Calu3 (cell line): ENCODE data around the gene HCN2. TPM values are rescaled to one million over a fixed set of nuclear protein-coding genes. Genes with fewer than 3 reads are reported as not detected.

ENCODE experiments used
- BruUV-seq: library from RNA; stranded (reverse); fragments of 400-500 nt; replicated peaks from 2 replicates; lab custom pipeline; 2021; lab: Mats Ljungman, UMichigan
- CTCF ChIA-PET: fragments of 300-600 bp; sonication (Branson Sonifier 250); formaldehyde crosslinking; loops from one replicate; lab custom pipeline; 2022; ENCODE audit warnings: antibody characterized with exemption; lab: Charles Lee
- DNase-seq: peaks from one replicate; pipeline ENCODE4 v3.0.0; 2022
- H3K27ac Mint-ChIP-seq: one replicate; pipeline ENCODE4 v1.8.0; 2022; ENCODE audit warnings: mixed read lengths; ENCODE audit not compliant: unreplicated experiment
- H3K27me3 Mint-ChIP-seq: one replicate; pipeline ENCODE4 v1.8.0; 2022; ENCODE audit warnings: mixed read lengths; ENCODE audit not compliant: unreplicated experiment
- H3K36me3 Mint-ChIP-seq: one replicate; pipeline ENCODE4 v1.8.0; 2022; ENCODE audit warnings: mild to moderate bottlenecking, moderate library complexity, mixed read lengths; ENCODE audit not compliant: insufficient read depth, unreplicated experiment
- H3K4me1 Mint-ChIP-seq: one replicate; pipeline ENCODE4 v1.8.0; 2022; ENCODE audit warnings: mild to moderate bottlenecking, low read depth, mixed read lengths; ENCODE audit not compliant: unreplicated experiment
- H3K4me3 Mint-ChIP-seq: one replicate; pipeline ENCODE4 v1.8.0; 2022; ENCODE audit warnings: mild to moderate bottlenecking, low read depth, moderate library complexity, mixed read lengths; ENCODE audit not compliant: unreplicated experiment
- H3K9me3 Mint-ChIP-seq: one replicate; pipeline ENCODE4 v1.8.0; 2022; ENCODE audit warnings: low read depth, mixed read lengths; ENCODE audit not compliant: unreplicated experiment
- intact Hi-C: fragments of 100-400 bp; cut with micrococcal nuclease; formaldehyde crosslinking; loops from one replicate; pipeline ENCODE4 v1.10.0; 2022; ENCODE audit not compliant: unreplicated experiment
- total RNA-seq: library from RNA; stranded (reverse); gene quantifications from 2 replicates; pipeline ENCODE4 v1.2.3, GENCODE V29; 2022
- TF ChIP-seq, protein P1 (sequence below): fragments of 200-600 bp; IDR thresholded peaks from one replicate; pipeline ENCODE4 v1.8.0; 2022; ENCODE audit warnings: antibody characterized with exemption; ENCODE audit not compliant: unreplicated experiment

HCN2 gene
- total RNA-seq, 1 experiment from 2014 or later = 0.09 TPM

- Mint-ChIP-seq H3K9me3 (no peaks in the 10 kb centered on the region), H3K4me3 (no peak overlapping the region), H3K36me3 (peaks cover 27% of the 10 kb centered on the region), H3K27me3 (no peaks in the 10 kb centered on the region), H3K27ac (no peak overlapping the region), H3K4me1 (peaks cover 8% of the 10 kb centered on the region)
- no TSS peak for BruUV-seq
- DNase-seq = no peak
- TF ChIP-seq, protein P1, sequence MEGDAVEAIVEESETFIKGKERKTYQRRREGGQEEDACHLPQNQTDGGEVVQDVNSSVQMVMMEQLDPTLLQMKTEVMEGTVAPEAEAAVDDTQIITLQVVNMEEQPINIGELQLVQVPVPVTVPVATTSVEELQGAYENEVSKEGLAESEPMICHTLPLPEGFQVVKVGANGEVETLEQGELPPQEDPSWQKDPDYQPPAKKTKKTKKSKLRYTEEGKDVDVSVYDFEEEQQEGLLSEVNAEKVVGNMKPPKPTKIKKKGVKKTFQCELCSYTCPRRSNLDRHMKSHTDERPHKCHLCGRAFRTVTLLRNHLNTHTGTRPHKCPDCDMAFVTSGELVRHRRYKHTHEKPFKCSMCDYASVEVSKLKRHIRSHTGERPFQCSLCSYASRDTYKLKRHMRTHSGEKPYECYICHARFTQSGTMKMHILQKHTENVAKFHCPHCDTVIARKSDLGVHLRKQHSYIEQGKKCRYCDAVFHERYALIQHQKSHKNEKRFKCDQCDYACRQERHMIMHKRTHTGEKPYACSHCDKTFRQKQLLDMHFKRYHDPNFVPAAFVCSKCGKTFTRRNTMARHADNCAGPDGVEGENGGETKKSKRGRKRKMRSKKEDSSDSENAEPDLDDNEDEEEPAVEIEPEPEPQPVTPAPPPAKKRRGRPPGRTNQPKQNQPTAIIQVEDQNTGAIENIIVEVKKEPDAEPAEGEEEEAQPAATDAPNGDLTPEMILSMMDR = no peak
- CTCF ChIA-PET = interaction anchor here (0.5 kb wide), 1 partner anchor 37 kb away, joined by 3 read pairs; no protein-coding TSS in a partner anchor
- intact Hi-C loops = no loop called here
Observed at GRCh38 chr19:576768-577438, 12.8 kb upstream of the HCN2 start.

DNA sequence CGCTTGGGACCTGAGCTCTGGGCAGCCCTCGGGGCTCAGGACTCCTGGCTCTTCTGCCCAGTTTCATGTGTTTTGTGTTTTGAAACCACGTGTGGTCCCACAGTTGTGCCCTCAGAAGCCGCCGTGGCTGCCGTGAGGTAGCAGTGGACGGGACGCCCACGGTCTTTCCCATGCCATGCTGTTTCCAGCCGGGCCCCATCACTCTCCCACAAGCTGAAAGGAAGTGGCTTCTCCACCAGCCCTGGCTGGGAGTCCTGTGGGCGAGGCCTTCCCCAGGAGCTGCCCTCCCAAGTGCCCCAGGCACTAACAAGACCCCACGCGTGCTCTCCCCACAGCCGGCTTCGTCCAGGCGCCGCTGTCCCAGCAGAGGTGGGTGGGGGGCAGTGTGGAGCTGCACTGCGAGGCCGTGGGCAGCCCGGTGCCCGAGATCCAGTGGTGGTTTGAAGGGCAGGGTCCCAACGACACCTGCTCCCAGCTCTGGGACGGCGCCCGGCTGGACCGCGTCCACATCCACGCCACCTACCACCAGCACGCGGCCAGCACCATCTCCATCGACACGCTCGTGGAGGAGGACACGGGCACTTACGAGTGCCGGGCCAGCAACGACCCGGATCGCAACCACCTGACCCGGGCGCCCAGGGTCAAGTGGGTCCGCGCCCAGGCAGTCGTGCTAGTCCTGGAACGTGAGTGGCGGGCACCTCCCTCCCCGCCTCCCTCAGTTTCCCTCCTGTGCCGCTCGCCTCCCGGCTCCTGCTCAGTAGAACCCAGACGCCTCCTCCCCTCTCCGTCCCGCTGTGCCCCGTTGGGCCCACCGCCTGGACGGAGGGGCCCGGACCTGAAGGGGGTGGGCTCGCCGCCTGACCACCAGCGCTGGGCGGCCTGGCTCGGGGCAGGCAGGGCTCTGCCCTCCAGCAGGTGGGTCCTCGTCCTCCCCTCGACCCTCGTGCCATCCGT is 12.0 kb upstream of the HCN2 start:
- no peak for DNase-seq
- H3K4me3 Mint-ChIP-seq = no peak overlapping the region
- no TSS peak for BruUV-seq
- peaks cover 8% of the 10 kb centered on the region for H3K4me1 Mint-ChIP-seq
- H3K36me3 Mint-ChIP-seq = peaks cover 19% of the 10 kb centered on the region
- TF ChIP-seq, protein P1 = no peak
- CTCF ChIA-PET = no interaction called here
- intact Hi-C loops = no loop called here
- H3K9me3 Mint-ChIP-seq = no peaks in the 10 kb centered on the region
- H3K27me3 Mint-ChIP-seq = no peaks in the 10 kb centered on the region
- H3K27ac Mint-ChIP-seq = no peak overlapping the region

GRCh38 chr19:579111-579841 is 10.4 kb upstream of the HCN2 start:
- intact Hi-C loops = no loop called here
- no peak for DNase-seq
- no TSS peak for BruUV-seq

DNA sequence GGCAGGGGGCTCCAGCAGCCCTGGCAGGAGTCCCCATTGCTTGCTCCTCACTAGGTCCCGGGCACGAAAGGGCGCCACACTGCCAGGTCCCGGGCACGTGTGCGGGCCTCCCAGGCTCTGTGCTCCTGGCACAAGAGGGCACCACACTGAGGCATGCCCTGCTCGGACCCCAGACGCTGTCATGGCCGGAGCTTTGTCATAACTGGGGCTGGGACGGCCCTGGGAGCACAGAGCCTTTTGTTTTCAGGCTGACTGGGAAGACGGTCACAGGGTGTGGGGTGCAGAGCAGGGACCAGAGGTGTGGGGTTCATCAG is 9.9 kb upstream of the HCN2 start:
- Mint-ChIP-seq H3K9me3 (no peaks in the 10 kb centered on the region), H3K4me1 (peaks cover 6% of the 10 kb centered on the region), H3K27ac (no peak overlapping the region), H3K27me3 (no peaks in the 10 kb centered on the region), H3K4me3 (no peak overlapping the region), H3K36me3 (peaks cover 15% of the 10 kb centered on the region)
- CTCF ChIA-PET = no interaction called here
- intact Hi-C loops = no loop called here
- DNase-seq = no peak
- BruUV-seq = no TSS peak
- TF ChIP-seq, protein P1 = no peak

More at GRCh38 chr19:579111-579841, 10.4 kb upstream of the HCN2 start:
- TF ChIP-seq, protein P1 = no peak
- Mint-ChIP-seq H3K36me3 (peaks cover 14% of the 10 kb centered on the region), H3K27me3 (no peaks in the 10 kb centered on the region), H3K9me3 (no peaks in the 10 kb centered on the region), H3K27ac (no peak overlapping the region), H3K4me3 (no peak overlapping the region), H3K4me1 (peaks cover 8% of the 10 kb centered on the region)
- CTCF ChIA-PET = no interaction called here
